Cardiac muscle cell (in vitro differentiated cells and primary cell): ENCODE results near the gene RADIL. TPM values are rescaled to one million over a fixed set of nuclear protein-coding genes. Genes with fewer than 3 reads are reported as not detected.
A peak's percentile ranks its signal among the peaks of the same experiment; 100 is the strongest.
"Not testable (repeated sequence)": the region's sequence is repeated elsewhere in the genome, so short reads cannot be mapped to it uniquely, and the experiment has no call there.

Source experiments
- DNase-seq, 2 donors: peaks; one replicate each; pipeline versions ENCODE4 v3.0.0 to v3.0.0-alpha.2; 2010 to 2017; ENCODE audit warnings: low read depth in 1 of 2, low spot score in 1 of 2
- H3K27ac ChIP-seq: fragments of 200-600 bp; sonication (generic); 2 replicates; pipeline ENCODE4 v1.5.1; 2016
- H3K27me3 ChIP-seq: fragments of 200-600 bp; sonication (generic); 2 replicates; pipeline ENCODE4 v1.6.0; 2016; ENCODE audit warnings: control low read depth
- H3K36me3 ChIP-seq: fragments of 200-600 bp; sonication (generic); 2 replicates; pipeline ENCODE4 v1.5.1; 2016; ENCODE audit warnings: control low read depth
- H3K4me1 ChIP-seq: fragments of 200-600 bp; sonication (generic); 2 replicates; pipeline ENCODE4 v1.8.1; 2017; ENCODE audit warnings: low read depth, mild to moderate bottlenecking, mixed run types
- H3K4me3 ChIP-seq: fragments of 200-600 bp; sonication (generic); 2 replicates; pipeline ENCODE4 v1.5.1; 2016; ENCODE audit warnings: mild to moderate bottlenecking
- H3K9me3 ChIP-seq: fragments of 200-600 bp; sonication (generic); 2 replicates; pipeline ENCODE4 v1.5.1; 2017; ENCODE audit warnings: low read depth, mild to moderate bottlenecking, control low read depth
- CTCF ChIP-seq: IDR thresholded peaks from 2 replicates; pipeline ENCODE4 v1.5.1; 2012; ENCODE audit warnings: low read depth, mild to moderate bottlenecking, low read length
- polyA plus RNA-seq: library from polyadenylated mRNA; unstranded; fragments of >200 nt; fragmentation: Nextera tagmentation; extraction: Ambion mirVana; gene quantifications from 2 replicates; pipeline ENCODE4 v1.2.1, GENCODE V29; 2016
- total RNA-seq: library from RNA; depleted of rRNA; stranded (reverse); fragments of >200 nt; gene quantifications from 2 replicates; pipeline ENCODE4 v1.2.3, GENCODE V29; 2016

RADIL gene
- total and polyA plus RNA-seq, 2 experiments from 2014 or later: 41.6 to 110 TPM

- H3K27me3 ChIP-seq: no peaks in the 10 kb centered on the region
Observed at GRCh38 chr7:4797858-4798705, 85.4 kb downstream of the RADIL start.

DNA sequence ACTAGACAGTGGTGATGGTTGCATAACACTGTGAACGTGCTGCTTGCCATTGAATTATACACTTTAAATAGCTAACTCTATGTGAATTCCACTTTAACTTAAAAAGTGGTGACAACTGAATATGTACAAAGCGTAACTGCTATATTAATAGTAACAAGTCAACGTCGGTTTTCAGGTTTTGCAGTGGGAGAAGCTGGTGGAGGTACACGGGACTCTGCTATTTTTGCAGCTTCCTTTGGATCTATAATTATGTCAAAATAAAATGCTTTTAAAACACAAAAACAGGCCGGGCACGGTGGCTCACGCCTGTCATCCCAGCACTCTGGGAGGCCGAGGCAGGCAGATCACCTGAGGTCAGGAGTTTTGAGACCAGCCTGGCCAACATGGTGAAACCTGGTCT, 87.1 kb downstream of the RADIL start:
- Histone ChIP-seq H3K27me3 (no peaks in the 10 kb centered on the region), H3K4me1 (no peaks in the 10 kb centered on the region), H3K27ac (no peak overlapping the region), H3K9me3 (no peaks in the 10 kb centered on the region), H3K4me3 (no peak overlapping the region), H3K36me3 (no peaks in the 10 kb centered on the region)
- TF ChIP-seq CTCF: no peak
- no peak for DNase-seq

More at GRCh38 chr7:4797858-4798705, 85.4 kb downstream of the RADIL start:
- peak; percentile 45 to 71 for DNase-seq
- Histone ChIP-seq H3K4me1 (no peaks in the 10 kb centered on the region), H3K4me3 (no peak overlapping the region), H3K9me3 (no peaks in the 10 kb centered on the region), H3K27ac (no peak overlapping the region), H3K36me3 (no peaks in the 10 kb centered on the region)
- peak; percentile 76 for TF ChIP-seq CTCF

- H3K27ac ChIP-seq: no peak overlapping the region
- no peak overlapping the region for H3K4me3 ChIP-seq
- no peak for TF ChIP-seq CTCF
- H3K27me3 ChIP-seq: no peaks in the 10 kb centered on the region
- H3K36me3 ChIP-seq: no peaks in the 10 kb centered on the region
- no peak for DNase-seq
- no peaks in the 10 kb centered on the region for H3K4me1 ChIP-seq
- no peaks in the 10 kb centered on the region for H3K9me3 ChIP-seq
Observed at GRCh38 chr7:4794591-4795350, 88.7 kb downstream of the RADIL start.

- not testable (repeated sequence) for DNase-seq, H3K27me3 ChIP-seq, H3K27ac ChIP-seq, H3K4me3 ChIP-seq, H3K36me3 ChIP-seq, H3K4me1 ChIP-seq, H3K9me3 ChIP-seq
Observed at GRCh38 chr7:4794171-4794570, 89.3 kb downstream of the RADIL start.

DNA sequence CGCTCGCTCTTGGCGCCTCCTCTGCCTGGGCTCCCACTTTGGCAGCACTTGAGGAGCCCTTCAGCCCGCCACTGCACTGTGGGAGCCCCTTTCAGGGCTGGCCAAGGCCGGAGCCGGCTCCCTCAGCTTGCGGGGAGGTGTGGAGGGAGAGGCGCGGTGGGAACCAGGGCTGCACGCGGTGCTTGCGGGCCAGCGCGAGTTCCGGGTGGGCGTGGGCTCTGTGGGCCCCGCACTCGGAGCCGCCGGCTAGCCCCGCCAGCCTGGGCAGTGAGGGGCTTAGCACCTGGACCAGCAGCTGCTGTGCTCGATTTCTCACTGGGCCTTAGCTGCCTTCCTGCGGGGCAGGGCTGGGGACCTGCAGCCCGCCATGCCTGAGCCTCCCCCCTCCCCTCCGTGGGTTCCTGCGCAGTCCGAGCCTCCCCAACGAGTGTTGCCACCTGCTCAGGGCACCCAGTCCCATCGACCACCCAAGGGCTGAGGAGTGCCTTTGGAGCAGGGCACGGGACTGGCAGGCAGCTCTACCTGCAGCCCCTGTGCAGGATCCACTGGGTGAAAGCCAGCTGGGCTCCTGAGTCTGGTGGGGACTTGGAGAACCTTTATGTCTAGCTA, 90.0 kb downstream of the RADIL start:
- H3K4me1 ChIP-seq, H3K27ac ChIP-seq, H3K36me3 ChIP-seq, H3K4me3 ChIP-seq, H3K9me3 ChIP-seq, DNase-seq, H3K27me3 ChIP-seq: not testable (repeated sequence)

- Histone ChIP-seq H3K27me3 (no peaks in the 10 kb centered on the region), H3K9me3 (no peaks in the 10 kb centered on the region), H3K4me3 (no peak overlapping the region), H3K36me3 (no peaks in the 10 kb centered on the region), H3K4me1 (no peaks in the 10 kb centered on the region), H3K27ac (peak overlapping the region; percentile 20)
- TF ChIP-seq CTCF: no peak
- DNase-seq: peak; percentile 37 to 46
Observed at GRCh38 chr7:4792537-4793126, 90.9 kb downstream of the RADIL start.
